NCI-H510A (cell line): Measurements from ENCODE around the gene PCDHA8.
"Not testable (repeated sequence)": the region's sequence is repeated elsewhere in the genome, so short reads cannot be mapped to it uniquely, and the experiment has no call there.

ENCODE experiments used
- DNase-seq: peaks from one replicate; lab custom pipeline; 2025; lab: John Stamatoyannopoulos, UW

The PCDHA8 gene

DNA sequence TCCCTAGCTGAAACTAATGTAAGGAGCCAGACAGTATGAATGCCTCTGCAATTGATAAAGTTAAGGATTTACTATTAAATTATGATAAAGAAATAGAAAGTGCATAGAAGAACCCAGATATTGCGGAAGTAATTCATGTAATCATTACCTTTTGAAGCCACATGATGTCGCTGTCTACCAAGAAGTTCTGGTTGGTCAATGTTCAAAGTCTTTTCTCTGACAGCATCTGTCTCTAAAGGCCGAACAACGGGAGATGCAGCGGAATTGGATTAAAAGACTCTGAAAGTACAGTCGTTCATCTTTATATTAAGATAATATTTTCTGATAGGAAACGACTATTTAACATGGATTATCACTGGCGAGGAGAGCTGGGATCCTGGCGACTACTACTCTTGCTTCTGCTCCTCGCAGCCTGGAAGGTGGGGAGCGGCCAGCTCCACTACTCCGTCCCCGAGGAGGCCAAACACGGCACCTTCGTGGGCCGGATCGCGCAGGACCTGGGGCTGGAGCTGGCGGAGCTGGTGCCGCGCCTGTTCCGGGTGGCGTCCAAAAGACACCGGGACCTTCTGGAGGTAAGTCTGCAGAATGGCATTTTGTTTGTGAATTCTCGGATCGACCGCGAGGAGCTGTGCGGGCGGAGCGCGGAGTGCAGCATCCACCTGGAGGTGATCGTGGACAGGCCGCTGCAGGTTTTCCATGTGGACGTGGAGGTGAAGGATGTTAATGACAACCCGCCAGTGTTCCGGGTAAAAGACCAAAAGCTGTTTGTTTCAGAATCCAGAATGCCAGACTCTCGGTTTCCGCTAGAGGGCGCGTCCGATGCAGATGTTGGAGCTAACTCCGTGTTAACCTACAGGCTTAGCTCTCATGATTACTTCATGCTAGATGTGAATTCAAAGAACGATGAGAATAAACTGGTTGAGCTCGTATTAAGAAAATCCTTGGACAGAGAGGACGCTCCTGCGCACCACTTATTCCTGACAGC lies at the start of gene PCDHA8:
Gene PCDHA8, plus strand, starts transcription at position 210 of the 985 bp plus-strand sequence. Its CDS starts 135 bp downstream, at position 345.
- no peak for DNase-seq

GRCh38 chr5:140794595-140795258 lies 46.3 kb upstream of the PCDHA8 start, which contains the start of gene PCDHA2:
Gene PCDHA2, plus strand, starts transcription at chr5:140794852.
- DNase-seq = no peak

- no peak for DNase-seq
Measured at GRCh38 chr5:140795259-140795641, 45.7 kb upstream of the PCDHA8 start.

DNA sequence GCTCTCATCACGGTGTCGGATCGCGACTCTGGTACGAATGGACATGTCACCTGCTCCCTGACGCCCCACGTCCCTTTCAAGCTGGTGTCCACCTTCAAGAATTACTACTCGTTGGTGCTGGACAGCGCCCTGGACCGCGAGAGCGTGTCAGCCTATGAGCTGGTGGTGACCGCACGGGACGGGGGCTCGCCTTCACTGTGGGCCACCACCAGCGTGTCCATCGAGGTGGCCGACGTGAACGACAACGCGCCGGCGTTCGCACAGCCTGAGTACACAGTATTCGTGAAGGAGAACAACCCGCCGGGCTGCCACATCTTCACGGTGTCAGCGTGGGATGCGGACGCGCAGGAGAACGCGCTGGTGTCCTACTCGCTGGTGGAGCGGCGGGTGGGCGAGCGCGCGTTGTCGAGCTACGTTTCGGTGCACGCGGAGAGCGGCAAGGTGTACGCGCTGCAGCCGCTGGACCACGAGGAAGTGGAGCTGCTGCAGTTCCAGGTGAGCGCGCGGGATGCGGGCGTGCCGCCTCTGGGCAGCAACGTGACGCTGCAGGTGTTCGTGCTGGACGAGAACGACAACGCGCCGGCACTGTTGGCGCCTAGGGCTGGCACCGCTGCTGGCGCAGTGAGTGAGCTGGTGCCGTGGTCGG lies 44.8 kb upstream of the PCDHA8 start:
- not testable (repeated sequence) for DNase-seq

- no peak for DNase-seq
Measured at GRCh38 chr5:140796718-140797095, 44.3 kb upstream of the PCDHA8 start.

DNA sequence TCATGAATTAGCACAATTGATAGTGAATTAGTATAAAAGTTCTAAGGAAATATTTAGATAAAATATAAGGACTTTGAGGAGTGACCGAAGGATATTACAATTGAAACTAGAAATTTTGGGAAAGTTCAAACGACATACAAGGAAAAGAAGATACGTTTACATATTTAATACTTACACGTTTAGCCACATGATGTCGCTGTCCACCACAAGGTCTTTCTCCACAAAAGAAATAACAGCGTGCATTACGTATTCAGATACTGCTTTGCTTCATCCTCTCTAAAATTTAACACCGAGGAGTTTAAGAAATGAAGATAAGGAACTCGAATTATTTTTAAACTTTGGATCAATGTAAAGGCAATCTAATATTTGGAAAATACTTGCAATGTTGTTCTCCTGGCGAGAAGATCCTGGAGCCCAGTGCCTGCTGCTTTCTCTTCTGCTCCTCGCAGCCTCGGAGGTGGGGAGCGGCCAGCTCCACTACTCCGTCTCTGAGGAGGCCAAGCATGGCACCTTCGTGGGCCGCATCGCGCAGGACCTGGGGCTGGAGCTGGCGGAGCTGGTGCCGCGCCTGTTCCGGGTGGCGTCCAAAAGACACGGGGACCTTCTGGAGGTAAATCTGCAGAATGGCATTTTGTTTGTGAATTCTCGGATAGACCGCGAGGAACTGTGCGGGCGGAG lies 40.0 kb upstream of the PCDHA8 start, which contains the start of gene PCDHA3:
Gene PCDHA3, plus strand, starts transcription at position 242 of the 678 bp plus-strand sequence.
- no peak for DNase-seq

DNA sequence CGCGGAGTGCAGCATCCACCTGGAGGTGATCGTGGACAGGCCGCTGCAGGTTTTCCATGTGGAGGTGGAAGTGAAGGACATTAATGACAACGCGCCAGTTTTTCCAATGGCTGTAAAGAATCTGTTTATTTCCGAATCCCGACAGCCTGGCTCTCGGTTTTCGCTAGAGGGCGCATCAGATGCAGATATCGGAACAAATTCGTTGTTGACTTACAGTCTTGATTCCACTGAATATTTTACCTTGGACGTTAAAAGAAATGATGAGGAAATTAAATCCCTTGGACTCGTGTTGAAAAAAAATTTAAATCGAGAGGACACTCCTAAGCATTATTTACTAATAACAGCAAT lies 39.5 kb upstream of the PCDHA8 start:
- no peak for DNase-seq

GRCh38 chr5:140802381-140802780 lies 38.6 kb upstream of the PCDHA8 start:
- not testable (repeated sequence) for DNase-seq

DNA sequence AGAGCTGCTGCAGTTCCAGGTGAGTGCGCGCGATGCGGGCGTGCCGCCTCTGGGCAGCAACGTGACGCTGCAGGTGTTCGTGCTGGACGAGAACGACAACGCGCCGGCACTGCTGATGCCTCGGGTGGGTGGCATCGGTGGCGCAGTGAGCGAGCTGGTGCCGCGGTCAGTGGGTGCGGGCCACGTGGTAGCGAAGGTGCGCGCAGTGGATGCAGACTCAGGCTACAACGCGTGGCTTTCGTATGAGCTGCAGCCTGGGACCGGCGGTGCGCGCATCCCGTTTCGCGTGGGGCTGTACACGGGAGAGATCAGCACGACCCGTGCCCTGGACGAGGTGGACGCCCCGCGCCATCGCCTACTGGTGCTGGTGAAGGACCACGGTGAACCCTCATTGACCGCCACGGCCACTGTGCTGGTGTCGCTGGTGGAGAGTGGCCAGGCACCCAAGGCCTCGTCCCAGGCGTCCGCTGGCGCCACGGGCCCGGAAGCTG lies 38.2 kb upstream of the PCDHA8 start:
- DNase-seq = no peak

- no peak for DNase-seq
Measured at GRCh38 chr5:140806834-140807775, 33.9 kb upstream of the PCDHA8 start, which contains the start of gene PCDHA4. Gene PCDHA4, plus strand, starts transcription at chr5:140807068.

GRCh38 chr5:140808241-140808888 lies 32.6 kb upstream of the PCDHA8 start:
- DNase-seq = not testable (repeated sequence)

GRCh38 chr5:140808889-140809291 lies 32.1 kb upstream of the PCDHA8 start:
- DNase-seq = no peak

DNA sequence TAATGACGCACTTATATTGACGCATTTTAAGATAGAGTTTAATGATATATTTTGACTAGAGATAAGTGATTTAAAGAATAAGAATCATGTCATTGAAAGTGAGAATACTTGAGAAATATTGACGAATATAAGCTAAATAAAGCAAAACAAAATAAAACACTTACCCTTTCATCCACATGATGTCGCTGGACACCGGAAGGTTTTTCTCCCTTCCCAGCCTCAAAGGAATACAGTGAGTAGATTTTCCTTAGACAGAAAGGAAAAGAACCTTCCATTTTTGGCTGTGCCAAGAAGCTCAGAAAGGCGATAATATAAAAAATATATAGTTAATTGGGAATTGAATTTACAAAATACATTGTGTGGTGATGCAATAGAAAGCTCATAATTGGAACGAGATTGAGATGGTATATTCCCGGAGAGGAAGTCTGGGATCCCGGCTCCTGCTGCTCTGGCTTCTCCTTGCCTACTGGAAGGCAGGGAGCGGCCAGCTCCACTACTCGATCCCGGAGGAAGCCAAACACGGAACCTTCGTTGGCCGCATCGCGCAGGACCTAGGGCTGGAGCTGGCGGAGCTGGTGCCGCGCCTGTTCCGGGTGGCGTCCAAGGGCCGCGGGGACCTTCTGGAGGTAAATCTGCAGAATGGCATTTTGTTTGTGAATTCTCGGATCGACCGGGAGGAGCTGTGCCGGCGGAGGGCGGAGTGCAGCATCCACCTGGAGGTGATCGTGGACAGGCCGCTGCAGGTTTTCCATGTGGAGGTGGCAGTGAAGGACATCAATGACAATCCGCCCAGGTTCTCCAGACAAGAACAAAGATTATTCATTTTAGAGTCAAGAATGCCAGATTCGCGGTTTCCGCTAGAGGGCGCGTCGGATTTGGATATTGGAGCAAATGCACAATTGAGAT lies 19.4 kb upstream of the PCDHA8 start, which contains the start of gene PCDHA5:
Gene PCDHA5, plus strand, starts transcription at position 239 of the 906 bp plus-strand sequence.
- DNase-seq = no peak

DNA sequence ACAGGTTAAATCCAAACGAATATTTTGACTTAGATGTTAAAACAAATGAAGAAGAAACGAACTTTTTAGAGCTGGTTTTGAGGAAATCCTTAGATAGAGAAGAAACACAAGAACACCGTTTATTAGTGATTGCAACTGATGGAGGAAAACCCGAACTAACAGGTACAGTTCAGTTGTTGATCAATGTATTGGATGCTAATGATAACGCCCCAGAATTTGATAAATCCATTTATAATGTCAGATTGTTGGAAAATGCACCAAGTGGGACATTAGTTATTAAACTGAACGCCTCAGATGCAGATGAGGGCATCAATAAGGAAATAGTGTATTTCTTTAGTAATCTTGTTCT lies 18.7 kb upstream of the PCDHA8 start:
- no peak for DNase-seq

DNA sequence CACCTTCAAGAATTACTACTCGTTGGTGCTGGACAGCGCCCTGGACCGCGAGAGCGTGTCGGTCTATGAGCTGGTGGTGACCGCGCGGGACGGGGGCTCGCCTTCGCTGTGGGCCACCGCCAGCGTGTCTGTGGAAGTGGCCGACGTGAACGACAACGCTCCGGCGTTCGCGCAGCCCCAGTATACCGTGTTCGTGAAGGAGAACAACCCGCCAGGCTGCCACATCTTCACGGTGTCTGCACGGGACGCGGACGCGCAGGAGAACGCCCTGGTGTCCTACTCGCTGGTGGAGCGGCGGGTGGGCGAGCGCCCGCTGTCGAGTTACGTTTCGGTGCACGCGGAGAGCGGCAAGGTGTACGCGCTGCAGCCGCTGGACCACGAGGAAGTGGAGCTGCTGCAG lies 18.0 kb upstream of the PCDHA8 start:
- not testable (repeated sequence) for DNase-seq

- DNase-seq = no peak
Measured at GRCh38 chr5:140823475-140823874, 17.5 kb upstream of the PCDHA8 start.

- DNase-seq = no peak
Measured at GRCh38 chr5:140827704-140828361, 13.2 kb upstream of the PCDHA8 start, which contains the start of gene PCDHA6. Gene PCDHA6, plus strand, starts transcription at chr5:140827960. Its CDS starts 132 bp downstream, at chr5:140828092.

- DNase-seq = no peak
Measured at GRCh38 chr5:140828362-140828737, 12.6 kb upstream of the PCDHA8 start.
